A673 (cell line): ENCODE measurements around the gene CDK2. TPM values are rescaled to one million over a fixed set of nuclear protein-coding genes. Genes with fewer than 3 reads are reported as not detected.
A peak's percentile ranks its signal among the peaks of the same experiment; 100 is the strongest.

ENCODE experiments used
- BruUV-seq: library from RNA; stranded (reverse); fragments of 400-500 nt; replicated peaks from 2 replicates; lab custom pipeline; 2021; lab: Mats Ljungman, UMichigan
- CTCF ChIA-PET: fragments of 300-600 bp; sonication (Branson Sonifier 250); formaldehyde crosslinking; loops from one replicate; lab custom pipeline; 2022; ENCODE audit warnings: antibody characterized with exemption; lab: Charles Lee
- POLR2A ChIA-PET: fragments of 300-600 bp; sonication (Branson Sonifier 250); formaldehyde crosslinking; loops from one replicate; lab custom pipeline; 2022; ENCODE audit warnings: antibody characterized with exemption; ENCODE audit not compliant: low non-redundant PET; lab: Charles Lee
- DNase-seq: peaks from one replicate; pipeline ENCODE4 v3.0.0-alpha.2; 2015; ENCODE audit warnings: low spot score
- H3K27ac ChIP-seq: fragments of 200-600 bp; sonication (generic); 2 replicates; pipeline ENCODE4 v1.5.1; 2016; ENCODE audit warnings: mixed run types, low read depth, mild to moderate bottlenecking, mixed read lengths, antibody characterized with exemption, low read length; ENCODE audit not compliant: poor library complexity, severe bottlenecking
- H3K27me3 ChIP-seq: fragments of 200-600 bp; sonication (generic); replicated peaks from 2 replicates; pipeline ENCODE4 v1.6.1; 2017; ENCODE audit warnings: mixed run types, low read depth, mild to moderate bottlenecking, mixed read lengths, antibody characterized with exemption, low read length; ENCODE audit not compliant: insufficient read depth, poor library complexity
- H3K36me3 ChIP-seq: fragments of 200-600 bp; sonication (generic); 2 replicates; pipeline ENCODE4 v1.6.1; 2016; ENCODE audit warnings: mixed run types, mild to moderate bottlenecking, mixed read lengths, antibody characterized with exemption, low read length; ENCODE audit not compliant: insufficient read depth, poor library complexity, severe bottlenecking
- H3K4me1 ChIP-seq: fragments of 200-600 bp; sonication (generic); 2 replicates; pipeline ENCODE4 v1.6.1; 2017; ENCODE audit warnings: mixed run types, mild to moderate bottlenecking, mixed read lengths, antibody characterized with exemption, low read length; ENCODE audit not compliant: insufficient read depth, poor library complexity, severe bottlenecking
- H3K4me3 ChIP-seq: fragments of 200-600 bp; sonication (generic); 2 replicates; pipeline ENCODE4 v1.5.1; 2016; ENCODE audit warnings: low read depth, mixed run types, mild to moderate bottlenecking, mixed read lengths, low read length; ENCODE audit not compliant: poor library complexity, severe bottlenecking
- H3K9me3 ChIP-seq: fragments of 200-600 bp; sonication (generic); 2 replicates; pipeline ENCODE4 v1.6.1; 2016; ENCODE audit warnings: mixed run types, low read depth, mild to moderate bottlenecking, mixed read lengths, antibody characterized with exemption, low read length; ENCODE audit not compliant: poor library complexity, severe bottlenecking
- CTCF ChIP-seq: fragments of 300-800, 200-600 bp; sonication (generic); conservative IDR thresholded peaks from 2 replicates; pipeline ENCODE4 v1.5.1; 2017; ENCODE audit warnings: low read depth, mild to moderate bottlenecking, antibody characterized with exemption, low read length, moderate library complexity, mixed read lengths
- EZH2 ChIP-seq: fragments of 200-600 bp; sonication (generic); IDR thresholded peaks from 2 replicates; pipeline ENCODE4 v1.6.1; 2017; ENCODE audit warnings: borderline replicate concordance, low read depth, mild to moderate bottlenecking, mixed read lengths, antibody characterized with exemption, low read length; ENCODE audit not compliant: poor library complexity, severe bottlenecking
- intact Hi-C: fragments of 100-400 bp; cut with micrococcal nuclease; formaldehyde crosslinking; loops from one replicate; pipeline ENCODE4 v1.10.0; 2022; ENCODE audit not compliant: unreplicated experiment
- total RNA-seq: library from RNA; stranded (reverse); gene quantifications from 2 replicates; pipeline ENCODE4 v1.2.3, GENCODE V29; 2021

The CDK2 gene
- total RNA-seq, 1 experiment from 2014 or later, result 103 TPM

- H3K9me3 ChIP-seq, result no peaks in the 10 kb centered on the region
These were observed 35.3 kb upstream of the CDK2 start for GRCh38 chr12:55931317-55931779.

DNA sequence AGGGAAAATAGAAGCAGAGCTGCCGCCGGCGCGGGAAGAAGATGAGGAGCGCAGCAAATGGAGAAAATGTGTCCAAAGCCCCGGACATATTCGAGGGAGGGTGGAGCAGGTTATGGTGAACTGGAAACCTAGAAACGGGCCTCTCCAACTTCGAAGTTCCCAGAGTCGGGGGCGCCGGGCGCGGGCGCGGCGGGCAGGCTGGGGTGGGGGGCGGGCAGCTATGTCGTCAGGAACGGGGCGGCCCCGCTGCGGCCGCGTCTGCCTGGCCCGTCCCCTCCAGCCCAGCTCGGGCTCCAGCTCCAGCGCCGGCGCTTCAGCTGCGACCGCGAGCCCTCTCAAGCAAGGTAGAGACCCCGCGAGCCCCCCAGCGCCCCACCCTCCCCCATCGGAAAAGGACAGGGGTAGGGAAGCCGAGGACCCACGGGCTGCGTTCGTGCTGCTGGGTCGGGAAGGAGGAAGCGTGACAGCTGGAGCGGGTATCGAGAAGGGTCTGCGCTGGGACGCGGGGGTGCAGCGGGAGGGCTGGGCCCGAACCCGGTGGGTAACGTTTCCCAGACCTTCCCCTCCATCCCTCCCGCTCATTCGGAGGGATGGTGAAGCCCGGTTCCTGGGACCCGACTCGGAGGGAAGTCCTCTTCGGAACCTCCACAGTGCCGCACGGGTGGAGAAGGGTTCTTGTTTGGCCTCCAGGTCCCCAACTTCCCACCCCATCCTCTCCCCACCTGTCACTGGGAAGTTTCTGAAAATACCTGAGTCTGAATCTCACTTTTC lies 34.7 kb upstream of the CDK2 start:
- intact Hi-C loops, result no loop called here
- Histone ChIP-seq H3K27ac (peak overlapping the region; percentile 59), H3K4me1 (peaks cover 40% of the 10 kb centered on the region), H3K4me3 (peak overlapping the region; percentile 53), H3K36me3 (no peaks in the 10 kb centered on the region), H3K9me3 (no peaks in the 10 kb centered on the region), H3K27me3 (no peaks in the 10 kb centered on the region)
- no TSS peak for BruUV-seq
- CTCF ChIA-PET, result interaction anchor here (0.8 to 1.2 kb wide), 2 partner anchors 8 to 105 kb away, joined by 4 to 7 read pairs; no protein-coding TSS in a partner anchor
- POLR2A ChIA-PET, result no interaction called here
- DNase-seq, result peak; percentile 33
- no peak for TF ChIP-seq CTCF
- TF ChIP-seq EZH2, result no peak

More at GRCh38 chr12:55931317-55931779, 35.3 kb upstream of the CDK2 start:
- no TSS peak for BruUV-seq
- intact Hi-C loops, result no loop called here
- Histone ChIP-seq H3K36me3 (no peaks in the 10 kb centered on the region), H3K27ac (peak overlapping the region; percentile 59), H3K27me3 (no peaks in the 10 kb centered on the region), H3K4me3 (peak overlapping the region; percentile 53), H3K4me1 (peaks cover 40% of the 10 kb centered on the region)
- no peak for DNase-seq
- ChIA-PET CTCF (interaction anchor here (0.8 to 1.2 kb wide), 2 partner anchors 9 to 104 kb away, joined by 4 to 7 read pairs; no protein-coding TSS in a partner anchor), POLR2A (no interaction called here)
- TF ChIP-seq EZH2 (no peak), CTCF (no peak)

- Histone ChIP-seq H3K4me1 (peaks cover 40% of the 10 kb centered on the region), H3K4me3 (peak overlapping the region; percentile 53), H3K27ac (no peak overlapping the region), H3K36me3 (no peaks in the 10 kb centered on the region), H3K27me3 (no peaks in the 10 kb centered on the region), H3K9me3 (no peaks in the 10 kb centered on the region)
- POLR2A ChIA-PET, result no interaction called here
- CTCF ChIA-PET, result interaction anchor here (0.5 to 0.6 kb wide), 2 partner anchors 15 to 146 kb away, joined by 3 to 5 read pairs; no protein-coding TSS in a partner anchor
- no peak for DNase-seq
- intact Hi-C loops, result no loop called here
- no TSS peak for BruUV-seq
- TF ChIP-seq CTCF, result no peak
- no peak for TF ChIP-seq EZH2
These were observed 34.1 kb upstream of the CDK2 start for GRCh38 chr12:55932551-55932910.
